ENCODE measurements around the gene CLTCL1. TPM values are rescaled to one million over a fixed set of nuclear protein-coding genes. Genes with fewer than 3 reads are reported as not detected.

Gene CLTCL1
- total and polyA plus RNA-seq, 2 experiments from 2014 or later, result 6.6 to 15.1 TPM

GRCh38 chr22:19240813-19241592, 50.5 kb downstream of the CLTCL1 start:
- Mint-ChIP-seq H3K27ac (peak overlapping the region; percentile 37; the same call in 1 of the 2 replicates), H3K4me1 (no peaks in the 10 kb centered on the region), H3K36me3 (ENCODE audit: low read depth) (no peaks in the 10 kb centered on the region; the same call in 2 of the 3 replicates), H3K9me3 (no peaks in the 10 kb centered on the region), H3K27me3 (ENCODE audit: insufficient read depth, low read depth, poor library complexity) (peaks cover 3% of the 10 kb centered on the region), H3K4me3 (no peak overlapping the region)
- no peak for TF ChIP-seq CTCF (conservative IDR thresholded peaks at IDR 0.05; ENCODE audit: low read depth in 2 of 2)
- TF ChIP-seq ZNF331 (CRISPR knock-in tag; IDR thresholded peaks at IDR 0.05; ENCODE audit: low read depth), result no peak
- no peak for TF ChIP-seq JUNB (IDR thresholded peaks at IDR 0.05; ENCODE audit: unreplicated experiment)
- no peak for TF ChIP-seq STAT1 (IDR thresholded peaks at IDR 0.05; ENCODE audit: unreplicated experiment)
- TF ChIP-seq REST (IDR thresholded peaks at IDR 0.05; ENCODE audit: unreplicated experiment), result no peak
- no peak for TF ChIP-seq POLR2AphosphoS5 (IDR thresholded peaks at IDR 0.05; ENCODE audit: low read depth)
- TF ChIP-seq EZH2 (IDR thresholded peaks at IDR 0.05; ENCODE audit: low read depth, unreplicated experiment), result no peak
- no peak for TF ChIP-seq CREB1 (CRISPR knock-in tag; IDR thresholded peaks at IDR 0.05; ENCODE audit: low read depth)
- TF ChIP-seq ZNF462 (CRISPR knock-in tag; IDR thresholded peaks at IDR 0.05), result no peak
- TF ChIP-seq EZH2phosphoT487 (IDR thresholded peaks at IDR 0.05; ENCODE audit: unreplicated experiment), result no peak
- no peak for TF ChIP-seq ETS1 (IDR thresholded peaks at IDR 0.05)
- peaks cover 3% of the 10 kb centered on the region; the same call in 1 of the 2 replicates for H4K20me1 ChIP-seq (replicated peaks; ENCODE audit: insufficient read depth)
- no peaks in the 10 kb centered on the region for H3F3A ChIP-seq (replicated peaks; ENCODE audit: low read depth)
- DNase-seq (ENCODE audit: low spot score) (no peak), ATAC-seq (peak; percentile 55; the same call in 2 of the 3 replicates)
- no peak overlapping the region for H3K4me2 ChIP-seq
- no peak overlapping the region for H2AFZ ChIP-seq
- H3K4me1 ChIP-seq (ENCODE audit: insufficient read depth), result no peaks in the 10 kb centered on the region
- no peaks in the 10 kb centered on the region for H3K36me3 ChIP-seq (ENCODE audit: insufficient read depth)
- H3K9me2 ChIP-seq (ENCODE audit: insufficient read depth), result no peaks in the 10 kb centered on the region
- H3K79me2 ChIP-seq (replicated peaks; ENCODE audit: insufficient read depth), result no peaks in the 10 kb centered on the region
- no peak overlapping the region for H3K4me3 ChIP-seq
- H3K27ac ChIP-seq (ENCODE audit: low read depth), result no peak overlapping the region
- no peaks in the 10 kb centered on the region for H3K27me3 ChIP-seq (ENCODE audit: insufficient read depth)

Data from GM23338 (cell line).